ENCODE measurements around the gene TP63.

The TP63 gene

DNA sequence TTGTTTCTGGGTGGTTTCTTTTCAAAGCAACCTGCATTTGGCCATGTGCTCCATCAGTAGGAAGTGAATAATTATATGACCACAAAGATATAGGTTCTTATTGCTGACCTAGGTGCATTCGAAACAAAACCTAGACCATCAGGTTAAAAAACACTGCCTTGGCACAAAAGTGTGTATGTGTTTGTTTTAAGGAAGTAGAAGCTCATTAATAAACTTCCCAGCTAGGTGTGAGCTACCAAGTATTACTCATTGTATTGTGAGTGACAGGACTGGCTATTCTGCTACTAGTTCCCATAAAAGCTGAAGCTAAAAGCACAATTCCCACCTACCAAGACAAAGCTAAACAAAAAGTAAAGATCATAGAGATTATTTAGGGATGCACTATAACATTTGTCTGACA lies 168.2 kb downstream of the TP63 start:
- Histone ChIP-seq H3K4me2 (ENCODE audit: low read length) (no peak overlapping the region), H2AFZ (ENCODE audit: low read length) (no peak overlapping the region), H4K20me1 (ENCODE audit: insufficient read depth, low read length) (no peaks in the 10 kb centered on the region), H3K4me1 (ENCODE audit: insufficient read depth, low read length, severe bottlenecking) (peaks cover 8% of the 10 kb centered on the region), H3K9me3 (ENCODE audit: low read length) (no peaks in the 10 kb centered on the region), H3F3A (ENCODE audit: insufficient read depth, low read length) (no peaks in the 10 kb centered on the region), H3K79me2 (ENCODE audit: insufficient read depth, low read length) (no peaks in the 10 kb centered on the region), H3K4me3 (ENCODE audit: low read depth, low read length, poor library complexity, severe bottlenecking) (no peak overlapping the region), H3K27ac (ENCODE audit: low read depth, low read length, poor library complexity, severe bottlenecking) (no peak overlapping the region), H3K9me2 (ENCODE audit: low read depth, low read length) (no peaks in the 10 kb centered on the region), H3K9ac (ENCODE audit: low read length) (no peak overlapping the region), H3K27me3 (ENCODE audit: insufficient read depth, low read length) (no peaks in the 10 kb centered on the region), H3K36me3 (ENCODE audit: insufficient read depth, low read length) (no peaks in the 10 kb centered on the region)
- no peak for TF ChIP-seq EZH2 (IDR thresholded peaks at IDR 0.05; ENCODE audit: borderline replicate concordance, low read length)
- TF ChIP-seq, protein P1, sequence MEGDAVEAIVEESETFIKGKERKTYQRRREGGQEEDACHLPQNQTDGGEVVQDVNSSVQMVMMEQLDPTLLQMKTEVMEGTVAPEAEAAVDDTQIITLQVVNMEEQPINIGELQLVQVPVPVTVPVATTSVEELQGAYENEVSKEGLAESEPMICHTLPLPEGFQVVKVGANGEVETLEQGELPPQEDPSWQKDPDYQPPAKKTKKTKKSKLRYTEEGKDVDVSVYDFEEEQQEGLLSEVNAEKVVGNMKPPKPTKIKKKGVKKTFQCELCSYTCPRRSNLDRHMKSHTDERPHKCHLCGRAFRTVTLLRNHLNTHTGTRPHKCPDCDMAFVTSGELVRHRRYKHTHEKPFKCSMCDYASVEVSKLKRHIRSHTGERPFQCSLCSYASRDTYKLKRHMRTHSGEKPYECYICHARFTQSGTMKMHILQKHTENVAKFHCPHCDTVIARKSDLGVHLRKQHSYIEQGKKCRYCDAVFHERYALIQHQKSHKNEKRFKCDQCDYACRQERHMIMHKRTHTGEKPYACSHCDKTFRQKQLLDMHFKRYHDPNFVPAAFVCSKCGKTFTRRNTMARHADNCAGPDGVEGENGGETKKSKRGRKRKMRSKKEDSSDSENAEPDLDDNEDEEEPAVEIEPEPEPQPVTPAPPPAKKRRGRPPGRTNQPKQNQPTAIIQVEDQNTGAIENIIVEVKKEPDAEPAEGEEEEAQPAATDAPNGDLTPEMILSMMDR (IDR thresholded peaks at IDR 0.05; ENCODE audit: low read length), result no peak

DNA sequence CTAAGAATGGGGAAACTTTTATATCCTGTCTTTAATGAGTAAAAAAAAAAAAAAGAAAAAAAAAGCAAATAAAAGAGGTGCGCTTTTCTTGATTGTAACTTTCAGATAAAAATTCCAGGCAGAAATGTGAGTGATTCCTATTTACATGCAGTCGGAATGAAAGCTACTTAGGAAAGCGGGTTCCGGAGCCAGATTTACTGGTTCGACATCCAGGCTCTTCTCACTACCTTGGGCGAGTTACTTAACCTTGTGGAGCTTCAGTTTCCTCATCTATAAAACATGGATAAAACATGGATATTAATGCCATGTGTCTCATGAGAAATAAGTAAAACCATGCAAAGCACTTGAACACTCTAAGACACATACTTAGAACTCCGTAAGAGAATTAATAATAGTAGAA lies 169.2 kb downstream of the TP63 start:
- no peaks in the 10 kb centered on the region for H3K79me2 ChIP-seq (ENCODE audit: insufficient read depth, low read length)
- H3F3A ChIP-seq (ENCODE audit: insufficient read depth, low read length), result no peaks in the 10 kb centered on the region
- H3K9me2 ChIP-seq (ENCODE audit: low read depth, low read length), result no peaks in the 10 kb centered on the region
- TF ChIP-seq, protein P1 (IDR thresholded peaks at IDR 0.05; ENCODE audit: low read length), result no peak
- TF ChIP-seq EZH2 (IDR thresholded peaks at IDR 0.05; ENCODE audit: borderline replicate concordance, low read length), result no peak
- H3K36me3 ChIP-seq (ENCODE audit: insufficient read depth, low read length), result no peaks in the 10 kb centered on the region
- H3K27ac ChIP-seq (ENCODE audit: low read depth, low read length, poor library complexity, severe bottlenecking), result no peak overlapping the region
- peaks cover 8% of the 10 kb centered on the region for H3K4me1 ChIP-seq (ENCODE audit: insufficient read depth, low read length, severe bottlenecking)
- no peaks in the 10 kb centered on the region for H3K27me3 ChIP-seq (ENCODE audit: insufficient read depth, low read length)
- no peak overlapping the region for H3K4me2 ChIP-seq (ENCODE audit: low read length)
- no peak overlapping the region for H3K9ac ChIP-seq (ENCODE audit: low read length)
- no peaks in the 10 kb centered on the region for H4K20me1 ChIP-seq (ENCODE audit: insufficient read depth, low read length)
- no peak overlapping the region for H2AFZ ChIP-seq (ENCODE audit: low read length)
- H3K4me3 ChIP-seq (ENCODE audit: low read depth, low read length, poor library complexity, severe bottlenecking), result no peak overlapping the region
- no peaks in the 10 kb centered on the region for H3K9me3 ChIP-seq (ENCODE audit: low read length)

DNA sequence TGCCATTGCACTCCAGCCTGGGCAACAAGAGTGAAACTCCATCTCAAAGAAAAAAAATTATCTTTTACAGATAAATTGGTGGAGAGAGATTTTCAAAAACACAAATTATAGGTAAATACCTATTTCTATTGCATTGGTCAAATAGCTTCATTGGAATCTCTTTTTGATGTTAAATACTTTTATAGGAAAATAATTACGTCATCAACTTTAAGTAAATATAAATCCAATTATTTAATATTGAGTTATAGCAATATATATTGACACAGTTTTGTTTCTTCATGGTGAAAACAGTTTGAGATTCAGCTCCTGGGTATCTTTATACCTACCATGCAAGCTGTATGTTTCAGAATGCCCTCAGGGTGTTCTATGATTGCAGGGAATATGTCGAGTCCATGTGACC lies 172.1 kb downstream of the TP63 start:
- no peaks in the 10 kb centered on the region for H3K9me2 ChIP-seq (ENCODE audit: low read depth, low read length)
- H3K4me3 ChIP-seq (ENCODE audit: low read depth, low read length, poor library complexity, severe bottlenecking), result no peak overlapping the region
- no peak overlapping the region for H2AFZ ChIP-seq (ENCODE audit: low read length)
- no peak overlapping the region for H3K9ac ChIP-seq (ENCODE audit: low read length)
- H3K27me3 ChIP-seq (ENCODE audit: insufficient read depth, low read length), result no peaks in the 10 kb centered on the region
- no peaks in the 10 kb centered on the region for H3K36me3 ChIP-seq (ENCODE audit: insufficient read depth, low read length)
- no peaks in the 10 kb centered on the region for H4K20me1 ChIP-seq (ENCODE audit: insufficient read depth, low read length)
- TF ChIP-seq, protein P1 (IDR thresholded peaks at IDR 0.05; ENCODE audit: low read length), result no peak
- no peak for TF ChIP-seq EZH2 (IDR thresholded peaks at IDR 0.05; ENCODE audit: borderline replicate concordance, low read length)
- H3K9me3 ChIP-seq (ENCODE audit: low read length), result no peaks in the 10 kb centered on the region
- no peak overlapping the region for H3K4me2 ChIP-seq (ENCODE audit: low read length)
- H3K79me2 ChIP-seq (ENCODE audit: insufficient read depth, low read length), result no peaks in the 10 kb centered on the region
- no peaks in the 10 kb centered on the region for H3F3A ChIP-seq (ENCODE audit: insufficient read depth, low read length)
- peaks cover 8% of the 10 kb centered on the region for H3K4me1 ChIP-seq (ENCODE audit: insufficient read depth, low read length, severe bottlenecking)
- no peak overlapping the region for H3K27ac ChIP-seq (ENCODE audit: low read depth, low read length, poor library complexity, severe bottlenecking)
